ENCODE data around the gene DNAJC8. TPM values are rescaled to one million over a fixed set of nuclear protein-coding genes. Genes with fewer than 3 reads are reported as not detected.
A peak's percentile ranks its signal among the peaks of the same experiment; 100 is the strongest.

DNAJC8 gene
- polyA plus RNA-seq, 1 experiment: 123 TPM

GRCh38 chr1:28160782-28161266, 72.0 kb downstream of the DNAJC8 start:
- H3K4me3 ChIP-seq (ENCODE audit: low read depth, low read length): no peak overlapping the region
- H3K27ac ChIP-seq (ENCODE audit: low read depth, low read length): peak overlapping the region; percentile 89
- no peak for TF ChIP-seq CTCF (IDR thresholded peaks at IDR 0.05; ENCODE audit: low read depth, low read length)
- peak; percentile 65 for DNase-seq (ENCODE audit: low read depth, low spot score)
- no peaks in the 10 kb centered on the region for H3K27me3 ChIP-seq (ENCODE audit: control insufficient read depth, insufficient read depth, low read length)
- no peaks in the 10 kb centered on the region for H3K9me3 ChIP-seq (ENCODE audit: control insufficient read depth, insufficient read depth, low read length)
- ChIA-PET CTCF (interaction anchor here (0.6 to 3.0 kb wide), 4 partner anchors 15 to 69 kb away, joined by 3 to 12 read pairs (median 3); no protein-coding TSS in a partner anchor), POLR2A (interaction anchor here (0.5 to 1.2 kb wide), 6 partner anchors 8 to 141 kb away, joined by 3 to 17 read pairs (median 4); no protein-coding TSS in a partner anchor)

- Histone ChIP-seq H3K27me3 (ENCODE audit: control insufficient read depth, insufficient read depth, low read length) (no peaks in the 10 kb centered on the region), H3K4me3 (ENCODE audit: low read depth, low read length) (no peak overlapping the region), H3K9me3 (ENCODE audit: control insufficient read depth, insufficient read depth, low read length) (no peaks in the 10 kb centered on the region), H3K27ac (ENCODE audit: low read depth, low read length) (no peak overlapping the region)
- POLR2A ChIA-PET: no interaction called here
- CTCF ChIA-PET: interaction anchor here (3.0 kb wide), 1 partner anchor 68 kb away, joined by 12 read pairs; no protein-coding TSS in a partner anchor
- no peak for TF ChIP-seq CTCF (IDR thresholded peaks at IDR 0.05; ENCODE audit: low read depth, low read length)
- no peak for DNase-seq (ENCODE audit: low read depth, low spot score)
Observed at GRCh38 chr1:28159680-28160079, 73.1 kb downstream of the DNAJC8 start.

- no peak overlapping the region for H3K27ac ChIP-seq (ENCODE audit: low read depth, low read length)
- CTCF ChIA-PET: no interaction called here
- no peak overlapping the region for H3K4me3 ChIP-seq (ENCODE audit: low read depth, low read length)
- no peak for DNase-seq (ENCODE audit: low read depth, low spot score)
- TF ChIP-seq CTCF (IDR thresholded peaks at IDR 0.05; ENCODE audit: low read depth, low read length): no peak
- POLR2A ChIA-PET: no interaction called here
- H3K9me3 ChIP-seq (ENCODE audit: control insufficient read depth, insufficient read depth, low read length): no peaks in the 10 kb centered on the region
- H3K27me3 ChIP-seq (ENCODE audit: control insufficient read depth, insufficient read depth, low read length): no peaks in the 10 kb centered on the region
Observed at GRCh38 chr1:28159243-28159642, 73.6 kb downstream of the DNAJC8 start.

GRCh38 chr1:28157894-28158293, 74.9 kb downstream of the DNAJC8 start:
- Histone ChIP-seq H3K27me3 (ENCODE audit: control insufficient read depth, insufficient read depth, low read length) (no peaks in the 10 kb centered on the region), H3K4me3 (ENCODE audit: low read depth, low read length) (no peak overlapping the region), H3K27ac (ENCODE audit: low read depth, low read length) (no peak overlapping the region), H3K9me3 (ENCODE audit: control insufficient read depth, insufficient read depth, low read length) (no peaks in the 10 kb centered on the region)
- TF ChIP-seq CTCF (IDR thresholded peaks at IDR 0.05; ENCODE audit: low read depth, low read length): no peak
- DNase-seq (ENCODE audit: low read depth, low spot score): no peak
- CTCF ChIA-PET: no interaction called here
- POLR2A ChIA-PET: no interaction called here

- CTCF ChIA-PET: interaction anchor here (1.3 to 1.8 kb wide), 2 partner anchors 43 to 65 kb away, joined by 5 read pairs; no protein-coding TSS in a partner anchor
- POLR2A ChIA-PET: no interaction called here
- H3K27me3 ChIP-seq (ENCODE audit: control insufficient read depth, insufficient read depth, low read length): no peaks in the 10 kb centered on the region
- no peak overlapping the region for H3K4me3 ChIP-seq (ENCODE audit: low read depth, low read length)
- DNase-seq (ENCODE audit: low read depth, low spot score): no peak
- H3K27ac ChIP-seq (ENCODE audit: low read depth, low read length): peak overlapping the region; percentile 52
- TF ChIP-seq CTCF (IDR thresholded peaks at IDR 0.05; ENCODE audit: low read depth, low read length): no peak
- no peaks in the 10 kb centered on the region for H3K9me3 ChIP-seq (ENCODE audit: control insufficient read depth, insufficient read depth, low read length)
Observed at GRCh38 chr1:28156821-28157220, 76.0 kb downstream of the DNAJC8 start.
